GM03348 (cell line): Measurements from ENCODE around the gene DTNB.
"Not testable (repeated sequence)": the region's sequence is repeated elsewhere in the genome, so short reads cannot be mapped to it uniquely, and the experiment has no call there.

Source experiments
- DNase-seq: peaks from one replicate; pipeline ENCODE4 v3.0.0; 2012; ENCODE audit warnings: low spot score

The DTNB gene

DNA sequence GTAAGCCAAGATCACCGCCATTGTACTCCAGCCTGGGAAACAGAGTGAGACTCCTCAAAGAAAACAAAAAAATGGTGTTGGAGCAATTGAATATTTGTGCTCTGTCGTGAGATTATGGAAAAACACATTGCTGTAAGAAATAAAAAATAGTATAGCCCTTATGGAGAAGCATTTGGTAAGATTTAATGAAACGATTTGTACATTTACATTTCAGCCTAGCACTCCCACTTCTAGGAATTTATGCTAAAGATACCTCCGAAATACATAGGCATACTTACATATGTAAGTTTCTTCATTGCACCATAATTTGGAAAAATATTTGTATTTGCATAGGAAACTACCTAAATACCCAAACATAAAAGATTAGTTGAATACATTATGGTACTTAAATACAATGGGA is 8.7 kb upstream of the DTNB start:
- no peak for DNase-seq

DNA sequence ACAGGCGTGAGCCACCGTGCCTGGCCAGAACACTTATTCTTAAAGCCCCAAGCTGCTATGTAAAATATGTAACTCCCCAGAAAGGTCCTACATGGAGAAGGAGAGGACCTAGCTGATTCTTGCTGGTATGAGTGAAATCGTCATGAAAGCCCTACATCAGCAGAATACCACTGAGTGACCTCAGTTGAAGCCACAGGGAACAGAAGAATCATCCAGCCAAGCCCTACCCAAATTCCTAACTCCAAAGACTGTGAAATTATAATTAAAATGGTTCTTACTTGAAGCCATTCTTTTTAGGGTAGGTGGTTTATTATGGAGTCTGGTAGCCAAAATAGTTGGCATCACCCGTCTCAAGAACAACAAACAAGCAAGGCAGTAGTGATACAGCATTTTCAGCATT is 4.5 kb upstream of the DTNB start:
- DNase-seq: no peak

DNA sequence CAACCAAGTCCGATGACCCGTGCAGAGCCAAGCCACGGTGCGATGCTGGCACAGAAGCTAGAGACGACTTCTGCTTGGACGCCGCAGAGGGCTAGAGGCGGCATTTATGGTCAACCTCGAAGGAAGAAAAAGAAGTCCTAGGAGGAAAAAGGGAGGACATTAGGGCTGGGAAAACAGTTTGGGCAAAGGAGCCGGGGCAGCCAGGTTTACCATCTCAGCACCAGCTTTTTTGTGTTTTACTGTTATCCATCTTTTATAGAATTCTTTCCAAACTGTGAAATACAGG is 643 bp upstream of the DTNB start:
- DNase-seq: no peak

DNA sequence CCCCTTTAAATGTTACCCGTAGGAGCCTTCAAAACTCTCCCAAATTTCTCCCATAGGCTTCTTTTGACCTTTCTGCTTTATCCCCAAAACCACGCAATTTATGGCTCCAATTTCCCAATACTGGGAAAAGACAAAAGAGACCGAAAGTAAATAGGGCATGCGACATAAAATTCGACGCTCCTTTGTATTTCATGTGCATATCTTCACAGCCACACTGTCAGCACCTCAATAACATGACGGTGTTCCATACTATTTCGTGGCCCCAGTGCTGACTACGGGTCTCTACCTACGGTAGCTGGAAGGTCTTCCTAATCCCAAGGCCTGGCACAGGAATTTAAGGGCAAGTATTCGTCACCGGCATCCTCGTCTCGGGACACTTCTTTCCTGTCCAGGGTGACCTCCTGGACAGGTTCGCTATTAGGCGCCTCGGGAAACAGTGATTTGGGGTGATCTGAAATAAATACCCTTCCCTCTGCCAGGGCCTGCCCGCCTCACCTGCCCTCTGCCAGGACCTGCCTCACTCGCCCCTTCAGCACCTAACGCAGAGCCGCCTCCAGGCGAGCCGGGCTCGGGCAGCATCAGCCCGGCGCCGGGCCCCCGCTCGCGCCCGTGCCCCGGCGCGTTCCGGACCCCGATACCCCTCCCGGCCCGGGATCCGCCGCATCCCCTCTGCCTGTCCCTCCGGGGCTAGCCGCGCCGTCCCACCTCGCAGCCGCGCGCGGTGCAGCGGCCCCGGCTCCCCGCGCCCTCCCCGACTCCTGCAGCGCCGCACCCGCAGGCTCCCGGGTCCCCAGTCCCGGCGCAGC is 680 bp downstream of the DTNB start:
- DNase-seq: peak; percentile 68

DNA sequence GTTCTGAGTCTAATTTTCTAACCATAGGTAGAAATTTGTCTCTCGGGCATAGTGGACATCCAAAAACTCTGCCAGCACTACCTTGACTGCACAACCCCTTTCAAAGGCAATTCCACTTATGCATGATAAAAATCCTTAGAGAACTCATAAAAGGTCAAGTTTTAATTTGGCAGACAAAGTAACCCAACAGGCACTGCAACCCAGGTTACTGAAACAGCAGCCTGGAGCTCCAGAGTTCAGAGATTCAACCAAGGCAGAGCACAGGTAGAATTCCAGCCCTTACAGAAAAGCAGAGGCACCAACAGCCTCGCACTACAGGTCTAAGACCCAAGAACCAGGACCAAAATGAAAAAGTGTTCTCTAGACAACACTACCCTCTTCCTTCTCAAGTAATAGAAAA is 1.8 kb downstream of the DTNB start:
- DNase-seq: no peak

DNA sequence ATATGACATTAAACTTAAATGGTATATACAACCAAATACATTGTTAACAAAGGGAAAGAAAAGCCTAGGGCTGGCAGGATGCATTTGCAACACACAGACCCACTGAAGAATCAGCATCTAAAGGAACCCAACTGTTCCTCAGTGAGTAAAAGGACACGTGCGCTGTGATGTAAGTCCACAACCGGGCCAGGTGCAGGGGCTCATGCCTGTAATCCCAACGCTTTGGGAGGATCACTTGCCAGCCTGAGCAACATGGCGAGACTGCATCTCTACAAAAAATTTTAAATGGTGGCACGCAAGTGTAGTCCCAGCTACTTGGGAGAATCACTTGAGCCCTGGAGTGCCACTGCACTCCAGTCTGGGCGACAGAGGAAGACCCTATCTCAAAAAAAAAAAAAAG is 3.9 kb downstream of the DTNB start:
- DNase-seq: no peak

DNA sequence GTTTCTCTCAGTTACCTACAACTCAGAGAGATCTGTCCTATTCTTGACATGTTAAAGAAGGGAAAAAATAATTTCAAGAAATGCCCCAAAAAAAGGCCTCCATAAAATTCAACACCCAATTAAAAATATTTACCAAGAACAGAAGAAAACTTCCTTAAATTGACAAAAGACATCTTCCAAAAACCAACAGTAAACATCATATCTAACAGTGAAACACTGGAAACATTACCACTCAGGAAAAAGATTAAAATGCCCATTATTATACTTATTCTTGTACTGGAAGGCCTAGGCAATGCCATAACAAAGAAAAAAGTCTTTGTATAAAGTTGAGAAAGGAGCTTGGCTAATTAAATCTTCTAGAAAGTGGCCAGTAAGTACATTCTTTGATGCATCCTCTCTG is 7.2 kb downstream of the DTNB start:
- no peak for DNase-seq

DNA sequence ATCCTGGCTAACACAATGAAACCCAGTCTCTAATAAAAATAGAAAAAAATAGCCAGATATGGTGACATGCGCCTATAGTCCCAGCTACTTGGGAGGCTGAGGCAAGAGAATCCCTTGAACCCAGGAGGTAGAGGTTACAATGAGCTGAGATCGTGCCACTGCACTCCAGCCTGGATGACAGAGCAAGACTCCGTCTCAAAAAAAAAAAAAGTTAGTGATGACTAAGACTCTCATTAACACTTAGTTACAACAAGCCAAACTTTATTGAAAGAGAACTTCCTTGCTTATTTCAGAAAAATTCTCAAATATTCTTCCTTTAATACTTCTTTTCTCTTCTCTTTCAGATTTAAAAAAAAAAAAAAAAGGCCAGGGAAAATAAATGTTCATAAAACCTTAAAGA is 7.9 kb downstream of the DTNB start:
- DNase-seq: not testable (repeated sequence)

DNA sequence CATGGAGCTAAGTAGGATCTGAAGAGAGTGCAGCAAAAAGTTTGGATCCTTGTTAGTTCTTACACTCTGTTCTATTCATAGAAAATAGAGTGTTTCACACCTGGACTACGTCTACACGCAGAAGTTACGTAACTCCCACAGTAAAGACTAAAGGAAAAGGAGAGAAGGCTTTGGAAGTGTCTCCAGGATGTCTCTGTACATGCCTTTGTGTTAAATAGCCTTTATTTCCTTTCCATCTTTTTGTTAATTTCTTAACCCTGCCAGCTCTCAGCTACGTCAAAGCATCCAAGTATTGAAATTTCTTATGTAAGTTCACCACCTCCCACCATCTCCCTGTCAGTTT is 8.4 kb downstream of the DTNB start:
- DNase-seq: no peak

DNA sequence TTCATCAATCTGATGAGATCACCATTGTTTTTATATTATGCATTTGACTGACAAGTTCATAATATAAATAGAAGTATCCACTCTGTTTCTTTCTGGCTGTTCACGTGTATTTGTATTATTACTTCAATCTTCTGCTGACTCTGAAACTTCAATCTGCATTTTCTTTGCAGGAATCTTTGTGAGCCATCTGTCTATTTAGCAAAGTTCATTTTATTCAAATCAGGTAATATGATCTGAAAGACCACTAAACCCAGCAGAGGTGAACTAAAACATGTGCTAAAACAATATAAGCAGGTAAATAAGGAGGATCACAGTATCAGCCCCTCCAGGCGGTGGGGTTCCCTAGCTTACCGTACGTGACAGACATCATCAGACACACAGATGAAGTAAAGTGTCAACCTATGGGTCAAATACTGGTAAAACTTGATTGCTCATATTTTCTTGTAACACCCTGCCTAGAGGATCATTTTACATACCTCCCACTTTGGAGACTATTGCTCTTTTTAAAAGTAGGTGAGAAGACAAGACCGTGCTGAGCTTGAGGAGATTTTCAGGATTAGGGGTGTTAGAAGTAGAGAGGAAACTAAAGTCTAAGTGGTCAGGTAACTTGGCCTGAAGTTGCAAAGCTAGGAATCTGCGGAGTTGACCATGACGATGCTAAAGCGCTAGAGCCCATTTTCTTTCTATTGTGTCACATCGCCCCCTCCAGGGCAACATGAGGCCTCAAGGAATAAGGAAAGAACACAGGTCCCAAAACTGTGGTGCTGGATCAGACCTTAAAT is 9.0 kb downstream of the DTNB start:
- peak; percentile 74 for DNase-seq

DNA sequence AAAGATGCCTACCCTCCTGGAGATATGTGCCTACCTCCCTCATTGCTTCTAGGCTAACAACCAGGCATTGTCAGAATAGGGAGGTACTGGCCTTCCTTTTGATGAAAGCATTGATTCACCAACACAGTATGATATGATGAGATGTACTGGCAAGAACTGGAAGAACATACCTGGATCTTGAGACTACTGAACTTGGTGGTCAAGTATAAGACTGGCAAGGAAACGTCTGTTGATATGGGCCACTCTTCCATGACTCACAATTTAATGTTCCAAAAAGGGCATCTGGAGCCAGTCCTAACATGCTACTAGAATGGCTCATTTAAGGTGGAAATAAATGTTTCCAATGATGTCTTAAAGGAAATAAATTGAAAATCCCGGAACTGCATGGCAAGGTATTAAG is 18.1 kb downstream of the DTNB start:
- DNase-seq: no peak

DNA sequence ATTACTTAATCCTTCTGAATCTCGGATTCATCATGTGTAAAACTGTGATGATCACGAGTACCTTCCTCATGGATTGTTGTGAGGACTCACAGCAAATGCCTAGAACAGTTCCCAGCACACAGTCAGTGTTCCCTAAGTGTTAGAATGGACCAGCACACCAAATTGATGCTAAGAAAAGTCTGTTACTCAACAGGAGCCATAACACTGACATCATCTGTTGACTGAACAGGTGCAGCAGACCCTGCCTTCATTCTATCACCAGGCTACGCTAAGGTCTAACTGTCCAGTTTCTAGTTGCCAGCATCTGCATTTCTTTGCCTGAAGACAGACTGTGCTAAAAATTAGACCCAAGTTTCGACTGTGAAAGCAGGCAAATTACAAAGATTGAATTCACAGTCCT is 18.6 kb downstream of the DTNB start:
- no peak for DNase-seq

DNA sequence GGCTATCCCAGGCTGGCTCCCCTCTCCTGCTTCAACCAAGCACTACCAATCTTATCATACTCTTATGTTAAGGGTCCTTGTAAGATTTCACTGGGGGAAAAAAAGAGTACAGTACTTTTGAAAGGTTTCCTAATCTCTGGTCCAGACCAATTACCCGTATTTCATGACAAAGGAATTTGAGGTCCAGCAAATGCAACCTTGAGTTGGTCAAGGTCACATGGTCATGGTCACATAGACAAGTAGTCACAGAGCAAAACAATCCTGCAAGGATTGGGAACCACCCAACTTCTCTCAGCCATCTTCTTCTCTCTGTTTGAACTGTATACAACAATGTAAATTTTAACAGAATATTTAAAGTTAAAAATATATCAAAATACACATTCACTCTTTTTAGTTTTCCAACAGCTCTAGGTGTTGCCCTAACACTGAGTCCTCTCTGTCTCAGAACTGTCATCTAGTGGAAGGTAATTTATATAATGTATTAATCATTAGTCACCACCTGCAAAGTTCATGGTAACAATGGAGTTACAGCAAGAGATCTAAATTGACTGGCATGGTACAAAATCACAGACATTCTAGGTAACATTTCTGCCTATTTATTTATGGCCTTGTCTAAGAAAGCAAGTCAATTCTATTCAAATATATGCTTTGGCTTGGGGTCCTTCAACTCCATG is 21.5 kb downstream of the DTNB start:
- DNase-seq: no peak

DNA sequence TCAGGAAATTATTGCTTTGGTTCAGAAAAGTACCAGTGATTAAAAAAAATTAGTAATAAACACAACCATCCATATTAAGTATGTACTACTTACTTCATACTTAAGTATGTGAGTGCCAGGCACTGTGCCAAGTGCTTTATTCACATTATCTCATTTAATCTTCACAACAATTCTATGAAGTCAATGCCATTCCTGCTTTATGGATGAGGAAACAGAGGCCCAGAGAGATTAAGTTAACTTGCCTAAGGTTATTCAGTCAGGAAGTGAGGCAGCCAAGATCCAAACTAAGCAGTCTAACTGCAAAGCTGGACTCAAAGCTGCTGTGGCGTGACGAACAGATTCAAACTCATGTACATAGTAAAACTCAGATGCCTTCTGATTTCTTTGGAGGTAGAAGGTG is 22.3 kb downstream of the DTNB start:
- DNase-seq: no peak

DNA sequence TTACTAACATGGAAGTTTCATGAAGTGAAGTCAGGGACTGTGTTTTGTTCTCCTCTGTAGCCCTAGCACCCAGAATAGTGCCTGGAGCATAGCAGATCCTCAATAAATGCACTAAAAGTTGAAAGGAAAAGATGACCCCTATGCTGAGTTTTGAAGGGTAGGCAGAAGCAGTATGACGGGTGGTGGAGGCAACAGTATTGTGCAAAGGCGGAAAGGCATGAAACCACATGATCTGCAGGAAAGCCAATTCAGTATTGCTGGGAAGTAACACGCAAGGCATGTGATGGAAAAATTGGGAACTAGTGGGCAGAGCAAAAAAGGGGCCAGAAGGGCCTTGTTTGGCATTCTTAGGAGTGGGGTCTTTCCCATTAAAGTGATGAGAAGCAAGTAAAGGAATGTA is 23.1 kb downstream of the DTNB start:
- DNase-seq: no peak

DNA sequence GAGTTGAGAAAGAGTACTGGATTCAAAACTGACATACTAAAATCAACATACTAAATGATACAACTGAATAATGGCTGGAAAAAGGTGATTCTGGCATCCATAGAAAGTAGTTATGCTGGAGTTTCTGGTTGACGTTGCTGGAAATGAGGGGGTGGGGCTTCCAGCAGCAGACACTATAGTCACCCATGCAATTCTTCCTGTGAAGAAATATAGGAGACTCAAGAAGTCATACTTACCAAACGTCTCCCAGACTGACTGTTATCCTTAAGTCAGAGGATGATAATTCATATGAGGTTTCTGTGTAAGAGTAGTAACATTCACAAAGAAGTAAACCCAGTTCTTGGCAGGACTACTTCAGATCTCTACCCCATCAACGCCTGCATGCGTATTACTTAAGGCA is 23.6 kb downstream of the DTNB start:
- DNase-seq: no peak

DNA sequence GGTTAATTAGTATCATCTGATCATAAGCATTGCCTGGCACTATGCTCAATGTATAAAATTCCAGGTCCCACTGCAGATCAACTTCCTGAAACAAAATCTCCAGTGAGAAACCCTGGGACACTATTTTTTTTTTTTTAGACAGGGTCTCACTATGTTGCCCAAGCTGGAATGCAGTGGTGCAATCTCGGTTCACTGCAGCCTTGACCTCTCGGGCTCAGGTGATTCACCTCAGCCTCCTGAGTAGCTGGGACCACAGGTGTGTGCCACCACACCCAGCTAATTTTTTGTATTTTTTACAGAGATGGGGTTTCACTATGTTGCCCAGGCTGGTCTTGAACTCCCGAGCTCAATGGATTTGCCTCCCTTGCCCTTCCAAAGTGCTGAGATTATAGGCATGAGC is 31.1 kb downstream of the DTNB start:
- no peak for DNase-seq

DNA sequence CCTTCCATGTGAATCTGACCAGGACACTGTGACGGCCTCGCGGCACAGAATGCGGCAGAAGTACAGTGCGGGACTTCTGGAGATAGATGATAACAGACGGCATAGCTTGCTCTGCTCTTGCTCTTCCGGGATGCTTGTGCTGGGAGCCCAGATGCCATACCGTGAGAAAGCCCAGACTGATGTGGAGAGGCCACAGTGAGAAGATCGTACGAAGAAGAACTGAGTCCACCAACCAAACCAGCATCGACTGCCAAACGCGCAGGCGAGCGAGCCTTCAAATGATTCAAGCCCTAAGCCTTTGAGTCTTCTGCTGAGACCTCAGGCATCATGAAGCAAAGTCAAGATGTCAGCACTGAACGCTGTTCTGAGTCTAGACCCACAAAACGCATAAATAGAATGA is 33.7 kb downstream of the DTNB start:
- no peak for DNase-seq

DNA sequence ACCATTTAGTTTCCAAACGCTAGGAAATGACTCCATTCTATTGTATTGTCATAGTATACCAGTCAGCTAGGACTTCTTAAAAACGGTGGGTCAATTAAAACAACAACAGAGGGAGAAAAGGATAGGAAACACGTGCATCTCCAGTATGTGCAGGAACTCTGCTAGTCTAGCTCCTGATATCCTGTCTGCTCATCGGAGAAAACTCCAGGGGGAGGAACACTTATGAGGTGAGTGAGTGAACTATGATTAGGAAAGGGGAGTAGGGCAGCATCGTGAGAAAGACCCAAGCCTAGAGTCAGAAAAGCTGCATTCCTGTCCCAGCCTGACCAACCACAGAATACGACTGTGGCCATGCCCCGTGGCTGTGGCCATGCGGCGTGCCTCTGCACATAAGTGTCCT is 34.2 kb downstream of the DTNB start:
- no peak for DNase-seq

DNA sequence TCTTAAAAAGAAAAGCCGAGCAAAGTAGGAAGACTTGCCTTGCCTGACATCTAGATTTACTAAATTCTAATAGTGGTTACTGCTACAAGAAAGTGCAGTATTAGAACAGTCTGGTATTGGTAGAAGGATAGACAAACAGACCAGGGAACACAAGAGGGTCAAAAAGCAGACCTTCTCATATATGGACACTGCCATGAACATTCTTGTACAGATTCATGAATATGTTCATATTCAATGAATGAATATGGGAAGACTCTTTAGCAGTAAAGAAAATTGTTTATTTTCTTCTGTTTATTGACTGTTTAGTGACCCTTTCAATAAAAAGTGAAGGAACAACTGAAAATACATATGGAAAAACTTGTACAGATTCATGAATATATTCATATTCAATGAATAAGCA is 37.6 kb downstream of the DTNB start:
- no peak for DNase-seq

DNA sequence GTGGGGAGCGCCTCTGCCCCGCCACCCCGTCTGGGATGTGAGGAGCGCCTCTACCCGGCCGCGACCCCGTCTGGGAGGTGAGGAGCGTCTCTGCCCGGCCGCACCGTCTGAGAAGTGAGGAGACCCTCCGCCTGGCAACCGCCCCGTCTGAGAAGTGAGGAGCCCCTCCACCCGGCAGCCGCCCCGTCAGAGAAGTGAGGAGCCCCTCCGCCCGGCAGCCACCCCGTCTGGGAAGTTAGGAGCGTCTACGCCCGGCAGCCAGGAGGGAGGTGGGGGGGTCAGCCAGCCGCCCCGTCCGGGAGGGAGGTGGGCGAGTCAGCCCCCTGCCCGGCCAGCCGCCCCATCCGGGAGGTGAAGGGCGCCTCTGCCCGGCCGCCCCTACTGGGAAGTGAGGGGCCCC is 39.6 kb downstream of the DTNB start:
- DNase-seq: not testable (repeated sequence)

DNA sequence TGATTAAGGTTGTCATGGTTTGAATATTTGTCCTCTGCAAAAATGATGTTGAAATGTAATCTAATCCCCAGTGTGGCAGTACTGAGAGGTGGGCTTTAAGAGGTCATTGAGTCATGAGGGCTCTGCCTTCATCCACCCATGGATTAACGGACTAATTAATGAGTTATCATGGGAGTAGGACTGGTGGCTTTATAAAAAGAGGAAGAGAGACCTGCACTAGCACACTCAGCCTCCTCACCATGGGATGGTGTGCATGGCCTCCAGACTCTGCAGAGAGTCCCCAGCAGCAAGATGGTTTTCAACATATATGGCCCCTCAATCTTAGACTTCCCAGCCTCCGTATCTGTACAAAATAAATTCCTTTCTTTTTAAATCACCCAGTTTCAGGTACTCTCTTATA is 41.0 kb downstream of the DTNB start:
- DNase-seq: no peak

DNA sequence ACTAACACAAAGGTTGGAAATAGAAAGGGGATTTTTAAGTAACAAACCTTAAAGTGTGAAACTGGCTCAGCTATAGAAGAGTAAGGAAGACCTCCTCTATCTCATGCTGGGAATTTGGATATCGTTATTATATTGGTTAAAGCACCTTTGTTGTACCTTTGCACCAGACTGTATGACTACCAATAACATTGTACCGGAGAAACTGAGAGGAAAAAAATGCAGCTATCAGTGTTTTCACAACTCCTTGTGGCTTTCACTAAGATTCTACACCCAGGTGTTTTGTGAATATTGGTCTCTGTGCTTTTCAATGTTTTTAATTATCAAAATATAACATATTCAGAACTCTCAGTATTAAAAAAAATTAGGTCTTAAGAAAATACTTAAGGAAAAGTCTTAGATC is 48.7 kb downstream of the DTNB start:
- DNase-seq: no peak

DNA sequence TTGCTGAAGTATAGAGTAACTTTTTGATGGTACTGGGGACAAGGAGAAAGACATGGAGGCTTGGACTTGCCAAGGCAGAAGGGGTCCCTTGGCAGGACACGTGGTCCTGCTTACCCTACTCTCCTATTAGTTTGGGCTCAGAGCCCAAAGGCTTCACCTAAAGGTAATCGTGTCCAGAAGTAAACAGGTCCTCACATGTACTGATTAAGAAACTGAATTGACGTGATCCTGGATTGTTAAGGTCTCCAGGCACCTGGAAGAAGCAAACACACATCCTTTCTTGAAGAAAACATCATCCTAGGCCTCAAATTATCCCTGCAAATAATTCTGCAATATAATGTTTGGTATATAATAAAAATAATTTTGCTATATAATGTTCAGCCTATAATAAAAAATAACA is 50.0 kb downstream of the DTNB start:
- DNase-seq: no peak
